Endothelial cell of umbilical vein (primary cell): Measurements from ENCODE around the gene BTBD18. TPM values are rescaled to one million over a fixed set of nuclear protein-coding genes. Genes with fewer than 3 reads are reported as not detected.

Experiments used
- BruUV-seq: library from RNA; stranded (reverse); fragments of 400-500 nt; replicated peaks from 2 replicates; lab custom pipeline; 2021; lab: Mats Ljungman, UMichigan
- CTCF ChIA-PET: fragments of 300-600, 350-600 bp; sonication (Branson Sonifier 250); formaldehyde crosslinking; loops from one replicate; lab custom pipeline; 2021; ENCODE audit warnings: antibody characterized with exemption, inconsistent platforms; lab: Charles Lee
- POLR2A ChIA-PET: fragments of 300-600, 350-600 bp; sonication (Branson Sonifier 250); formaldehyde crosslinking; loops from one replicate; lab custom pipeline; 2021; ENCODE audit warnings: antibody characterized with exemption, inconsistent platforms; lab: Charles Lee
- DNase-seq: peaks from one replicate; pipeline ENCODE4 v3.0.0-alpha.2; 2011; ENCODE audit warnings: low read depth, low spot score
- FAIRE-seq: peaks from 2 replicates; lab custom pipeline; 2011; peaks lifted over from hg19 to GRCh38; lab: Jason Lieb, UNC
- H2AFZ ChIP-seq: 2 replicates; pipeline ENCODE4 v1.6.0; 2012; ENCODE audit warnings: low read depth, low read length, control low read depth, inconsistent platforms
- H3K27ac ChIP-seq: 2 replicates; pipeline ENCODE4 v1.5.1; 2011; ENCODE audit warnings: low read depth, mild to moderate bottlenecking, control low read depth, low read length, moderate library complexity; ENCODE audit not compliant: insufficient read depth
- H3K27me3 ChIP-seq, 2 experiments: 2 replicates each; pipeline versions ENCODE4 v1.6.0 to v1.6.1; 2011; ENCODE audit warnings: low read length in 2 of 2, mixed read lengths in 1 of 2; ENCODE audit not compliant: control insufficient read depth in 2 of 2, insufficient read depth in 2 of 2
- H3K36me3 ChIP-seq, 2 experiments: 2 replicates in 1 of 2; 3 replicates in 1 of 2; pipeline ENCODE4 v1.5.1; 2011; ENCODE audit warnings: low read length in 2 of 2, mild to moderate bottlenecking in 1 of 2, moderate library complexity in 1 of 2; ENCODE audit not compliant: control insufficient read depth in 2 of 2, insufficient read depth in 2 of 2; ENCODE audit errors: extremely low read depth in 1 of 2
- H3K4me1 ChIP-seq: 3 replicates; pipeline ENCODE4 v1.5.1; 2011; ENCODE audit warnings: mild to moderate bottlenecking, low read length; ENCODE audit not compliant: control insufficient read depth, insufficient read depth; ENCODE audit errors: extremely low read depth
- H3K4me2 ChIP-seq: 2 replicates; pipeline ENCODE4 v1.6.1; 2011; ENCODE audit warnings: low read length, control low read depth, mixed read lengths; ENCODE audit not compliant: insufficient read depth
- H3K4me3 ChIP-seq, 3 experiments: fragments of 200-600 bp in 1 of 3; sonication (generic), shearing (Covaris generic) in 1 of 3; replicated peaks in 1 of 3; 2 replicates each; pipeline ENCODE4 v1.5.1; 2011 to 2016; ENCODE audit warnings: control low read depth in 3 of 3, low read length in 3 of 3, mild to moderate bottlenecking in 2 of 3, inconsistent platforms in 1 of 3, low read depth in 1 of 3, moderate library complexity in 1 of 3; ENCODE audit not compliant: insufficient read depth in 1 of 3
- H3K79me2 ChIP-seq: 2 replicates; pipeline ENCODE4 v1.6.0; 2012; ENCODE audit warnings: low read length, inconsistent platforms; ENCODE audit not compliant: control insufficient read depth, insufficient read depth
- H3K9ac ChIP-seq: replicated peaks from 2 replicates; pipeline ENCODE3; 2011; ENCODE audit warnings: low read length, control low read depth; ENCODE audit not compliant: insufficient read depth; ENCODE audit errors: extremely low read depth
- H3K9me1 ChIP-seq: replicated peaks from 3 replicates; pipeline ENCODE4 v1.6.0; 2011; ENCODE audit warnings: mild to moderate bottlenecking, low read length; ENCODE audit not compliant: control insufficient read depth, insufficient read depth; ENCODE audit errors: extremely low read depth
- H3K9me3 ChIP-seq: replicated peaks from 2 replicates; pipeline ENCODE4 v1.5.1; 2012; ENCODE audit warnings: low read length, inconsistent platforms; ENCODE audit not compliant: control insufficient read depth, insufficient read depth
- H4K20me1 ChIP-seq: replicated peaks from 2 replicates; pipeline ENCODE3; 2011; ENCODE audit warnings: mild to moderate bottlenecking, low read length; ENCODE audit not compliant: control insufficient read depth, insufficient read depth; ENCODE audit errors: extremely low read depth
- EZH2 ChIP-seq: IDR thresholded peaks from 2 replicates; pipeline ENCODE4 v1.6.1; 2012; ENCODE audit warnings: borderline replicate concordance, low read depth, mild to moderate bottlenecking, moderate library complexity, low read length, inconsistent platforms; ENCODE audit not compliant: severe bottlenecking
- FOS ChIP-seq: IDR thresholded peaks from 2 replicates; pipeline ENCODE4 v1.6.1; 2011; ENCODE audit warnings: mild to moderate bottlenecking, low read length, moderate library complexity, borderline replicate concordance; ENCODE audit not compliant: insufficient read depth
- GATA2 ChIP-seq: IDR thresholded peaks from 2 replicates; pipeline ENCODE4 v1.7.0; 2011; ENCODE audit warnings: low read depth, mild to moderate bottlenecking, moderate library complexity, mixed read lengths, low read length; ENCODE audit not compliant: insufficient read length, insufficient read depth
- JUN ChIP-seq: IDR thresholded peaks from 2 replicates; pipeline ENCODE4 v1.6.1; 2011; ENCODE audit warnings: borderline replicate concordance, low read depth; ENCODE audit not compliant: insufficient read length, insufficient read depth
- MYC ChIP-seq: IDR thresholded peaks from one replicate; pipeline ENCODE4 v1.6.1; 2011; ENCODE audit warnings: mild to moderate bottlenecking, low read depth, low read length
- POLR2A ChIP-seq: IDR thresholded peaks from 2 replicates; pipeline ENCODE4 v1.6.1; 2012; ENCODE audit warnings: low read depth, mild to moderate bottlenecking, control low read depth, low read length
- POLR2AphosphoS5 ChIP-seq: IDR thresholded peaks from 2 replicates; pipeline ENCODE4 v1.6.1; 2012; ENCODE audit warnings: low read depth, mild to moderate bottlenecking, control low read depth, low read length, moderate library complexity; ENCODE audit not compliant: insufficient read depth
- dilution Hi-C: fragments of 300-500 bp; cut with MboI; formaldehyde crosslinking; loops from one replicate; pipeline ENCODE4 v1.15.0; 2019; ENCODE audit warnings: low sequenced_read_pairs; ENCODE audit not compliant: extremely low pct_ligation_motif_present
- intact Hi-C: fragments of 100-400 bp; cut with micrococcal nuclease; formaldehyde crosslinking; loops from one replicate; pipeline ENCODE4 v1.10.0; 2022
- polyA plus RNA-seq, 4 experiments: library from polyadenylated mRNA; depleted of rRNA in 3 of 4; stranded (reverse) in 3 of 4; unstranded in 1 of 4; fragments of >200 nt; gene quantifications; 2 replicates each; pipeline versions ENCODE4 v1.2.1 to v1.2.3, GENCODE V29; 2011 to 2012; ENCODE audit warnings: missing spikeins in 1 of 4
- total RNA-seq: library from RNA; stranded (reverse); gene quantifications from 2 replicates; pipeline ENCODE4 v1.2.3, GENCODE V29; 2021
- TF ChIP-seq, protein P1 (sequence below), 2 donors: IDR thresholded peaks; 1 replicate in 1 of 2; 2 replicates in 1 of 2; pipeline ENCODE4 v1.5.1; 2011; ENCODE audit warnings: low read length in 2 of 2, mild to moderate bottlenecking in 2 of 2, moderate library complexity in 2 of 2, control low read depth in 1 of 2, inconsistent platforms in 1 of 2, low read depth in 1 of 2; ENCODE audit not compliant: insufficient read depth in 1 of 2; ENCODE audit errors: extremely low read depth in 1 of 2
- TF ChIP-seq, protein P2 (sequence below): IDR thresholded peaks from 2 replicates; pipeline ENCODE4 v1.6.1; 2011; ENCODE audit not compliant: insufficient read depth, insufficient read length

BTBD18 gene
- total and polyA plus RNA-seq, 2 donors (not counting 3 experiments of a cell fraction or from before 2014, with no cell fraction given), result not detected

DNA sequence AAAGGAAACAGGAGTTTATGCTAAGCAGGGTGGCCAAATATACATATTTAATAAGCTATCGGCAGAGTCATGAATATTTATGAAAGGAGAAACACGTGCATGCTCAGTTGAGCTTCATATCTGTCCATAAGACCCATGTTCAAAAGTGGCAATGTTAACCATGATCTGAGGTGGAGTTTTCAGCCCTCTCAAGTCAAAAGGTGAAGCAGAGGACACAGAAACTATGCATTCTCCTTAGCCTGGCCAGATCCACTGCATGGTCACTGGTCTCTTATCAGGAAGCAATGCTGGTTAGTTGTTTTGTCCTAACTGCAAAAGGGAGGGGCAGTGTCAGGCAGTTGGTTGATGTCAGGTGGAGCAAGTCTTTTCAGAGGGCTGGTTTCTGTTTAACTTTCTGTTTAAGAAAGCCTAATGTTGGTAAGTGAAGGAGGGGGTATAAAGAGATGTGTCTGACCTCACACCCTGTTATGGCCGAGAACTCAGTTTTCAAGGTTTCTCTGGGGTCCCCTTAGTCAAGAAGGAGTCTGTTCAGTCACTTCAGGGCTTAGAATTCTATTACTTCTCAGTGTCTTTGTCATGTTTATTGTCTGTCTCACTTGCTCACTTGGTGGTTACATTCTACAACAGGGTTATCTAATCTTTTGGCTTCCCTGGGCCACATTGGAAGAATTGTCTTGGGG, 15.9 kb downstream of the BTBD18 start:
- no peak overlapping the region for H3K4me2 ChIP-seq
- CTCF ChIA-PET, result interaction anchor here (0.6 to 2.2 kb wide), 5 partner anchors 13 to 778 kb away, joined by 3 to 9 read pairs (median 3); partner anchors contain the start of gene BTBD18
- H3K9ac ChIP-seq, result no peak overlapping the region
- H3K79me2 ChIP-seq, result peaks cover 28% of the 10 kb centered on the region
- no peak for DNase-seq
- TF ChIP-seq EZH2, result no peak
- no peak for TF ChIP-seq GATA2
- TF ChIP-seq POLR2AphosphoS5, result no peak
- TF ChIP-seq, protein P1, sequence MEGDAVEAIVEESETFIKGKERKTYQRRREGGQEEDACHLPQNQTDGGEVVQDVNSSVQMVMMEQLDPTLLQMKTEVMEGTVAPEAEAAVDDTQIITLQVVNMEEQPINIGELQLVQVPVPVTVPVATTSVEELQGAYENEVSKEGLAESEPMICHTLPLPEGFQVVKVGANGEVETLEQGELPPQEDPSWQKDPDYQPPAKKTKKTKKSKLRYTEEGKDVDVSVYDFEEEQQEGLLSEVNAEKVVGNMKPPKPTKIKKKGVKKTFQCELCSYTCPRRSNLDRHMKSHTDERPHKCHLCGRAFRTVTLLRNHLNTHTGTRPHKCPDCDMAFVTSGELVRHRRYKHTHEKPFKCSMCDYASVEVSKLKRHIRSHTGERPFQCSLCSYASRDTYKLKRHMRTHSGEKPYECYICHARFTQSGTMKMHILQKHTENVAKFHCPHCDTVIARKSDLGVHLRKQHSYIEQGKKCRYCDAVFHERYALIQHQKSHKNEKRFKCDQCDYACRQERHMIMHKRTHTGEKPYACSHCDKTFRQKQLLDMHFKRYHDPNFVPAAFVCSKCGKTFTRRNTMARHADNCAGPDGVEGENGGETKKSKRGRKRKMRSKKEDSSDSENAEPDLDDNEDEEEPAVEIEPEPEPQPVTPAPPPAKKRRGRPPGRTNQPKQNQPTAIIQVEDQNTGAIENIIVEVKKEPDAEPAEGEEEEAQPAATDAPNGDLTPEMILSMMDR (IDR thresholded peaks at IDR 0.05; ENCODE audit: extremely low read depth in 1 of 2, insufficient read depth in 1 of 2, low read depth in 1 of 2, low read length in 2 of 2), result no peak
- no peak for TF ChIP-seq JUN
- TF ChIP-seq POLR2A, result no peak
- no peak for TF ChIP-seq FOS
- TF ChIP-seq, protein P2, sequence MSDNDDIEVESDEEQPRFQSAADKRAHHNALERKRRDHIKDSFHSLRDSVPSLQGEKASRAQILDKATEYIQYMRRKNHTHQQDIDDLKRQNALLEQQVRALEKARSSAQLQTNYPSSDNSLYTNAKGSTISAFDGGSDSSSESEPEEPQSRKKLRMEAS, result no peak
- TF ChIP-seq MYC, result no peak
- no peak overlapping the region for H3K27ac ChIP-seq
- no peak overlapping the region for H3K4me3 ChIP-seq
- H3K36me3 ChIP-seq, result peaks cover 0 to 4% of the 10 kb centered on the region in 2 experiments
- H3K4me1 ChIP-seq, result peaks cover under 1% of the 10 kb centered on the region
- intact Hi-C loops, result no loop called here
- POLR2A ChIA-PET, result no interaction called here
- no TSS peak for BruUV-seq
- no peaks in the 10 kb centered on the region for H4K20me1 ChIP-seq
- FAIRE-seq, result no peak
- no peaks in the 10 kb centered on the region for H3K9me1 ChIP-seq
- H3K9me3 ChIP-seq, result no peaks in the 10 kb centered on the region
- dilution Hi-C loops, result no loop called here
- H2AFZ ChIP-seq, result no peak overlapping the region
- no peaks in the 10 kb centered on the region for H3K27me3 ChIP-seq
